HT-29 (cell line): ENCODE data around the gene ESYT2. TPM values are rescaled to one million over a fixed set of nuclear protein-coding genes. Genes with fewer than 3 reads are reported as not detected.
"Not testable (repeated sequence)": the region's sequence is repeated elsewhere in the genome, so short reads cannot be mapped to it uniquely, and the experiment has no call there.

Experiments used
- DNase-seq: peaks from one replicate; pipeline ENCODE4 v3.0.0-alpha.2; 2015; ENCODE audit warnings: low spot score
- total RNA-seq: library from RNA; depleted of rRNA; stranded (reverse); fragments of >200 nt; shearing (Covaris generic); gene quantifications from 2 replicates; pipeline ENCODE4 v1.2.3, GENCODE V29; 2014

The ESYT2 gene
- total RNA-seq, 1 experiment from 2014 or later = 76.4 TPM

- DNase-seq = no peak
These were observed 100.2 kb downstream of the ESYT2 start for GRCh38 chr7:158728911-158729645.

DNA sequence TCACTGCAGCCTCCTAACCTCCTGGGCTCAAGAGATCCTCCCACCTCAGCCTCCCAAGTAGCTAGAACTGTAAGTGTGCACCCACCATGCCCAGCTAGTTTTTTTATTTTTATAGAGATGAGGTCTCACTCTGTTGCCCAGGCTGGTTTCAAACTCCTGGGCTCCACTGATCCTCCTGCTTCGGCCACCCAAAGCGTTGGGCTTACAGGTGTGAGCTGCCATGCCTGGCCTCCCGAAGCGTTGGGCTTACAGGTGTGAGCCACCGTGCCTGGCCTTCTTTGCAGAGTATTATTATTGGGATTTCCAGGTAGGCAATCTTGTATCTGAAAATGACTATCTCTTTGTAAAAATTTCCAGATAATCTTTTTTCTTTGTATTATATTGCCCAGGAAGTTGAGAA lies 101.6 kb downstream of the ESYT2 start:
- DNase-seq = no peak

- DNase-seq = no peak
These were observed 103.0 kb downstream of the ESYT2 start for GRCh38 chr7:158726277-158726807.

GRCh38 chr7:158725506-158725800 lies 103.9 kb downstream of the ESYT2 start:
- DNase-seq = no peak

GRCh38 chr7:158724658-158725505 lies 104.4 kb downstream of the ESYT2 start:
- DNase-seq = no peak

DNA sequence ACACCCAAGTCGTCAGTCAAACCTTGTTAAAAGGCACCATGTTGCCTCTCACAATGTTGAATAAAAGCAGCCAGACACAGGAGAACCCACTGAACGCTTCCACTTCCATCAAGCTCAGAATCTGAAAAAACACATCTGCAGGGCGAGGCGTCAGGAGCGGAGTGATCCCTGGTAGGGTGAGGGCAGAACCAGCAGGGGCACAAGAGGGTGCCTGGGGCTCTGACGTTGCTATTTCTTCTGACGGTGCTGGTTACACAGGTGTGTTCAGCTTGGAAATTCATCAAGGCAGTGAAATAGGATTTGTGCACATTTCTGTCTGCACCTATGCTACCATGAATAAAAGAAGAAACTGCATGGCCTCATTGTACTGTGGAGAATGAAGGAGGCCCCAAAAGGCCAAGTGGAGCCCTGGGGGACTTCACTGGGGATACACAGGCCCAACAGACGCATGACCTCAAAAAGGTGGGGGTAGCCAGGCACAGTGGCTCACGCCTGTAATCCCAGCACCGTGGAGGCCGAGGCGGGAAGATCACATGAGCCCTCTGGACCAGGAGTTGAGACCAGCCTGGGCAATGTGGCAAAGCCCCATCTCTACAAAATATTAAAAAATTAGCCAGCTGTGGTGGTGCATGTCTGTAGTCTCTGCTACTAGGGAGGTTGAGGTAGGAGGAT lies 105.5 kb downstream of the ESYT2 start:
- no peak for DNase-seq

DNA sequence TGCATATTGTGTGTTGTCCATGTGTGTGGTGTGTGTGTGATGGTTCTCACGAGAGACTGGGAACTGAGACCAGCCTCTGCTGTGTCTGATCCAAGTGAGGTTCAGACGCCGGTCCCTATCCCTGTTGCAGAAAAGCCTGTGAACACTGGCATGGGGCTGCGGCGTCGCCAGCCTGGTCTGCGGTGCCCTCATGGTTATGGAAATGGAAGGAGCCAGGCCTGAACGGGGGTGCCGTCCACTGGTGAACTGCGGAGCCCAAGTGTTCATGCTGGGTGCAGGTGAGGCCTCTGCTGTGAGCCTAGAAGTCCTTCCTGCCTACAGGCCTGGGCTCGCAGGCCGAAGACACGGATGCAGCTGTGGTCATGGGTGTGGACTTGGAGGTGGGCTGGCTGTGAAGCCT lies 106.0 kb downstream of the ESYT2 start:
- no peak for DNase-seq

DNA sequence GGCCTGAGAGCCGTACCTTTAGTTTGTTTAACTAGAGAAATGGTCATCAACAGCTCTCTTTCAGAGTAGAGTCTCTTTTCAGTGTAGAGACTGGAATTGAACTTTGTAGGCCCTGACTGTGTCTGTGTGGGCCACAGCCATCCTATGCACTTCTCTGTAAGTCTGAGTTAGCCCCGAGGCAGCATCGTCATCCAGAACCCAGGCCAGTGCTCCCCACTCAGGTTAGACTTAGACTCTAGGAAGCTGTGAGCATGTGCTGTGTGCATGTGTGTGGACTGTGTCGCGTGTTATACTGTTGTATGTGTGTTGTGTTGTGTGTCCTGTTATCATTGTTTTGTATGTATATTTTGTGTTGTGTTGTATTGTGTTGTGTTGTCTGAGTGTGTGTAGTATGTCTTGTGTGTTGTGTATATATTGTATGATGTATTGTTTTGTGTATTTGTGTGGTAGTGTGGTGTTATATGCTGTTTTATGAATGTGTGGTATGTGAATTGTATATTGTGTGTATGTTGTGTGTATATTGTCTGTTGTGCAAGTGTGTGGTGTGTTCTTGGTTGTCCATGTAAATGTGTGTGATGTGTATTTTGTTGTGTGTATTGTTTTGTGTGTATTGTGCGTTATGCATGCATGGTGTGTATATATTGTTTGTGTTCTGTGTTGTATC lies 106.6 kb downstream of the ESYT2 start:
- DNase-seq = no peak

DNA sequence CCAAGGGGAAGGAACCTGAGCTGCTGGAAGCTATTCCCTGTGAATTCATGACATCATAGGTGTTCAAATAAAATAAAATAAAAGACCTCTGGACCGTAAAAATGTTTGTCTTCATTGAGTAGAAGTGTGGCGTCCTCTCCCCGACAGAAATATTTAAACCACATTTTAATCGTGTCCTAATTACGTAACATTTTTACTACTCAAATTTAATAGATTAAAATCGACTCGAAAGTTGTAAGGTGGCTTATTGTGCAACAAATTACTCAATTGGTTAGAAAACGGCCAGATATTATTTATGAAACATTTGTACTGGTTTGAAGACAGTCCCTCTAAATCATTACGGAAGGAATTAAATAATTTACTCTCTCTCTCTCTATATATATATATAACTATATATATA lies 109.2 kb downstream of the ESYT2 start:
- no peak for DNase-seq

- no peak for DNase-seq
These were observed 112.5 kb downstream of the ESYT2 start for GRCh38 chr7:158716802-158717201.

GRCh38 chr7:158710651-158711102 lies 118.6 kb downstream of the ESYT2 start:
- DNase-seq = no peak

GRCh38 chr7:158707610-158708009 lies 121.7 kb downstream of the ESYT2 start:
- no peak for DNase-seq

DNA sequence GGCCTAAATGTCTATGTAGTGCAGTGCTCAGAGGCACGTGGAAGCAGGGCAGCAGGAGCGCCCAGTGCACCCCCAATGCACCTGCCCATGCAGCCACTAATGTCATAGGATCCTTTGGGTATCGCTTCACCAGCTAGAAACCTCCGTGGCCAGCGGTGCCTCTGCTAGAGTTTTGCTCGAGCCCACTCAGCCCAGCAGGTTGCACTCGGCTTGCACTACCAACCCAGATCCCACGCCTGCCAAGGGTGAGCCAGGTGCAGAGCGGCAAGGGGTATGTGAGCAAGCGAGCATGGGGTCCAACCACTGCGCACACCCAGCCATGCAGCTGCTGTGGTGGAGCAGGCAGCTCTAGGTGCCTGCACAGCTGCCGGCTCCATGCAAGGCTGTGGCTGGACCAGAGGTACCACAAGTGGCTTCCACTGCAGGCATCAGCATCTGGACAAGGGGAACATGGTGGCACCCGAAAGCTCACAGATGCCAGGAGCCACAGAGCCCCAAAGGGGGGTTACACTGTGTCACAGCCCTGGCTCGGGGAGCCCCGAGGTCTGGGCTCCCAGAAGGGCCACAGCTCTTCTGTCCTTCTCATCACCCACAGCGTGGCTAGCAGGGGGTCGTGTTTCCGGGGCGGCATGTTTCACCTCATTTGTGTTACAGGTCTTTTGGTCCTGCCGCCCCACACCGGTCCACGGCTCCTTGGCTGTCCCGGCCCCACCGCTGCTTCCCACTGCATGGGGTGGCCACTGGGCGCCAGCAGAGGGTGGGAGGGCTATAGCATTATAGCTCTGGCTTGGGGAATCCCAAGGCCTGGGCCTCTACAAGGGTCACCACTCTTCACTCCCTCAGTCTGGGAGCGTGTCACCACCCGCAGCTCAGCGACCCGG lies 122.4 kb downstream of the ESYT2 start:
- DNase-seq = no peak

- DNase-seq = no peak
These were observed 123.0 kb downstream of the ESYT2 start for GRCh38 chr7:158706273-158706704.

- peak; percentile 26 for DNase-seq
These were observed 124.0 kb downstream of the ESYT2 start for GRCh38 chr7:158705234-158705850.

DNA sequence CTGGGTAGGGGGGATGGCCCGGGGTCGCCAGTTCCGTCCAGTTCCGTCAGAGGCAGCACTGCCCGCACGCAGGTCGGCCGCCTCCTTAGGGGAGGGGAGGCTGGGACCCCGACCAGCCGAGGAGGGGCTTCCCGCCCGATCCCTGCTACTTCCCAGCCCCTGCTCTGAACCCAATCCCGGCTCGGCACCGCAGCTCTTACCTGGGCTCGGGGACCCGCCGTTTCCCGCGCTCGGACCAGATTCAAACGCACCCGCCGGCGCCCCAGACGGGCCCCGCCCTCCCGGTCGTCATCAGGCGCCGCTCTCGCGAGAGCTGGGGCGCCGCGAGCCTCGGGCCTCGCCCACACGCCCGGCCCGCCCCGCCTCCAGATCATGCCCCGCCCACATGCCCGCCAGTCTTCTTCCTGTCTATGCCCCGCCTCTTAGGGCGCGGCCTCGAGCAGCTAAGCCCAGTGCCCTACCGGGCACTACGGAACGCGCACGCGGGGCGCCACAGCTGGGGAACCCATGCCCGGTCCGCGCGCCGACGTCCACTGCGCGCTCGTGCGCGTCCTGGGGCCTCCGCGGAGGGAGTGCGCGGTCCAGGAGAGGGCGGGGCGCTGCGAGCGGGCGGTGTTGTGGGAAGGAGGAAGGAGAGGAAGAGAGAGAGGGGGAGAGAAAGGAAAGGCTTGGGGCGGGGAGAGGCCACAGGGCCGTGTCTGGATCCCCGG lies 124.6 kb downstream of the ESYT2 start, which contains the start of gene NCAPG2:
Gene NCAPG2 (minus strand): TSS at position 281 of the 710 bp plus-strand sequence. CDS start 2,905 bp downstream, outside the sequence.
- peak; percentile 100 for DNase-seq

DNA sequence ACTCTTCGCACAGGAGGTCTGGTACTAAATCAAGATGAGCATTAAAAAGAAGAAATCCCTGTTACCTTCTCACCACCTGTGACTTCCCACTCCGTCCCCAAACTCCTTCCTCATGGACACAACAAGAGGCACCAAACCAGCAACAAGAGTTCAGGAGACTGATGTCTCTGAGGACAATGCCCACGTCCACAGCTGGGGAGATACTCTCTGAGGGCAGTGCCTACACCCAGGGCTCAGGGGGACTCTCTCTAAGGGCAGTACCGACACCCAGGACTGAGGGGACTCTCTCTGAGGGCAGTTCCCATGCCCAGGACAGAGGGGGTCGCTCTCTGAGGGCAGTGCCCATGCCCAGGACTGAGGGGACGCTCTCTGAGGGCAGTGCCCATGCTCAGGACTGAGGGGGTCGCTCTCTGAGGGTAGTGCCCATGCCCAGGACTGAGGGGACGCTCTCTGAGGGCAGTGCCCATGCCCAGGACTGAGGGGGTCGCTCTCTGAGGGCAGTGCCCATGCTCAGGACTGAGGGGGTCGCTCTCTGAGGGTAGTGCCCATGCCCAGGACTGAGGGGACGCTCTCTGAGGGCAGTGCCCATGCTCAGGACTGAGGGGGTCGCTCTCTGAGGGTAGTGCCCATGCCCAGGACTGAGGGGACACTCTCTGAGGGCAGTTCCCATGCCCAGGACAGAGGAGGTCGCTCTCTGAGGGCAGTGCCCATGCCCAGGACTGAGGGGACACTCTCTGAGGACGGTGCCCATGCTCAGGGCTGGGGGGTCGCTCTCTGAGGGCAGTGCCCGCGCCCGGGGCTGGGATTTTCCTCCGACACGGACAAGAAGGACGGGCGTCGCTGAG lies 125.4 kb downstream of the ESYT2 start:
- not testable (repeated sequence) for DNase-seq

- no peak for DNase-seq
These were observed 126.4 kb downstream of the ESYT2 start for GRCh38 chr7:158702944-158703343.
